NCI-H345 (cell line): Measurements from ENCODE around the gene SNRK.
"Not testable (repeated sequence)": the region's sequence is repeated elsewhere in the genome, so short reads cannot be mapped to it uniquely, and the experiment has no call there.

Experiments used
- DNase-seq: peaks from one replicate; lab custom pipeline; 2025; lab: John Stamatoyannopoulos, UW

SNRK gene

DNA sequence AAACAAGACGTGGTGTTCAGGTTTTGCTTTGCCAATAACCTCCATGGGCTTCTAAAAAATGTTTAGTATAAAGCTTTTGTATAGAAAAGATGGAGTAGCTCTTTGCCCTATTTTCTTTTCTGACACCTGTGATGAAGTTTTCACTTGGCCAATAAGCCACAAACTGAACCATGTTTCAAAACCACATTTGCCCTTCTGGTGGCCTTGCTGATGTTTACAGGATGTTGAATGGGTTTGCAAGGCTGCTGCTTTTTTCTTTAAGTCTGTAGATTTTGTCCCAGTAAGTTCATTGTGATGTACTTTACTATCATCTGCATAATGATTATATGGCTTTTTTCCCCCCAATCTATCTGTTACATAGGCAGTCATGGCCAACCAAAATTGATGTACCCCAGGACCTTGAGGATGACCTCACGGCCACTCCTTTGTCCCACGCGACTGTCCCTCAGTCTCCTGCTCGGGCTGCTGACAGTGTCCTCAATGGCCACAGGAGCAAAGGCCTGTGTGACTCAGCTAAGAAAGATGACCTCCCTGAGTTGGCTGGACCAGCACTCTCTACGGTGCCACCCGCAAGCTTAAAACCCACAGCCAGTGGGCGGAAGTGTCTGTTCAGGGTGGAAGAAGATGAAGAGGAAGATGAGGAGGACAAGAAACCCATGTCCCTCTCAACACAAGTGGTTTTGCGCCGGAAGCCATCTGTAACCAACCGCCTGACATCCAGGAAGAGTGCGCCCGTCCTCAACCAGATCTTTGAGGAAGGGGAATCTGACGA lies 60.8 kb downstream of the SNRK start:
- no peak for DNase-seq

DNA sequence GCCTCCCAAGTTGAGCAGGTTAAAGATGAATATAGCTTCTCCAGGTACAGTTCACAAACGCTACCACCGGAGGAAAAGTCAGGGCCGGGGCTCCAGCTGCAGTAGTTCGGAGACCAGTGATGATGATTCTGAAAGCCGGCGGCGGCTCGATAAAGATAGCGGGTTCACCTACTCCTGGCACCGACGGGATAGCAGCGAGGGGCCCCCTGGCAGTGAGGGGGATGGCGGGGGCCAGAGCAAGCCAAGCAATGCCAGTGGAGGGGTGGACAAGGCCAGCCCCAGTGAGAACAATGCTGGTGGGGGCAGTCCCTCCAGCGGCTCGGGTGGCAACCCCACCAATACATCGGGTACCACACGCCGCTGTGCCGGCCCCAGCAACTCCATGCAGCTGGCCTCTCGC lies 61.4 kb downstream of the SNRK start:
- no peak for DNase-seq

DNA sequence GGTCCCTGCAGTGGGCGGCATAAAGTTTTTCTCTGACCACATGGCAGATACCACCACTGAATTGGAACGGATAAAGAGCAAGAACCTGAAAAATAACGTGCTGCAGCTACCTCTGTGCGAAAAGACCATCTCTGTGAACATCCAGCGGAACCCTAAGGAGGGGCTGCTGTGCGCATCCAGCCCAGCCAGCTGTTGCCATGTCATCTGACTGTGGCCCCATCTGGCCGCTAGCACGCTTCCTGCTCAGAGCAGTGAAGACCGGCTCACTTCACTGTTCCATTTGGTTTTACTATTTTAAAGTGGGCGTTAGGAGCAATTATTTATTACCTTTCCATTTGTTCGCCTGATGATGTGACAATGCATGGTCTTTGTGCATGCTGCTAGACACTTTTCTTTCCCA lies 62.0 kb downstream of the SNRK start:
- no peak for DNase-seq

GRCh38 chr3:43348852-43349574 lies 62.7 kb downstream of the SNRK start:
- DNase-seq: no peak

DNA sequence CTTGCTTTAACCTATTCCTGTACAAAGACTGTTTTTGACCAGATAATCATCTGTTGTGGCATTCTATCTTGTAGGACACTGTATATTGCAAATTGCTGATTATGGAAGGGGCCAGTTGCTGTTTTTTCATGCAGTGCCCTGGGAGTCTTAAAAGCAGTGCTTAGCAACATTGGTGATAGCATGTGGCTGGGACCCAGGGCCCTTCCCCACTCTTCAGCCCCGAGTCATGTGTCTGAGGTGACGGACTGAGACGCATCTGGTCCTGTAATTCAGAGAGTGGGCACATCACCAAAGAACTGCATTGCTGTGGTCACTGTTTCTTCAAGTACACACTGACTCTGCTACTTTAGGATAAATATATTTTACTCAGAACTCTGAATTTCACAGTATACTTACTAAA lies 63.4 kb downstream of the SNRK start:
- no peak for DNase-seq

GRCh38 chr3:43353393-43353792 lies 67.1 kb downstream of the SNRK start:
- no peak for DNase-seq

DNA sequence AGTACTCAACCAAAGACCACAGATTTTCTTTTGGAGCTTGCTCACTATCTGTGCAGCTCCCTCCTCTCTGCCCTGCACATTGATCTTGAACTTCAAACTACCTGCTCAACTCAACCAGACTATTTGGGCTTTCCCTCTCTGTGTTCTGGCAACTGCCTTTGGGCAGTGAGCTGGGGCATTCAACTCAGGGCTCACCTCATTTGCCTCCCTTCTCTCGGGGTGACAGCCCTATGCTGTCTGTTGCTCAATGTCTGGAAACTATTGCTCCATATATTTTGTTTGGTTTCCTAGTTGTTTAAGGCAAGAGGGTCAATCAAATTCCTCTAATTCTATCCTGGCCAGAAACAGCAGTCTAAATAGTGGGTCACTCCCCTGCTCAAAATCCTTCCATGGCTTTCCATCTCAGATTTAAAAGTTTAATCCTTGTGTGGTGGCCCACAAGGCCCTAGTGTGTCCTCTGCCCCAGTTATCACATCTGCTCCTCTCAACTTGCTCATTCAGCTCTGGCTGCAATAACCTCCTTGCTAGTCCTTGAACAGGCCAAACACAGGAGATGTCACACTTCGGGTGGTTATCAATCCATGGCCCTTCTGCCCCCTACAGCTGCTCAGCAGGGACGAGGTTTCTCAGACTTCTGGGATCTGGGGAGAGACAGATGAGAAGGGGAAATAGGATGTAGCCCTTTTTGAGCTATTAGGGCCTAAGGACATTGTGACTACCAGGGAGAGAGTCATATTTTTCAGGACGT lies 67.8 kb downstream of the SNRK start:
- DNase-seq: no peak

- DNase-seq: not testable (repeated sequence)
Observed at GRCh38 chr3:43356033-43356432, 69.7 kb downstream of the SNRK start.

GRCh38 chr3:43361077-43361476 lies 74.7 kb downstream of the SNRK start:
- DNase-seq: no peak

DNA sequence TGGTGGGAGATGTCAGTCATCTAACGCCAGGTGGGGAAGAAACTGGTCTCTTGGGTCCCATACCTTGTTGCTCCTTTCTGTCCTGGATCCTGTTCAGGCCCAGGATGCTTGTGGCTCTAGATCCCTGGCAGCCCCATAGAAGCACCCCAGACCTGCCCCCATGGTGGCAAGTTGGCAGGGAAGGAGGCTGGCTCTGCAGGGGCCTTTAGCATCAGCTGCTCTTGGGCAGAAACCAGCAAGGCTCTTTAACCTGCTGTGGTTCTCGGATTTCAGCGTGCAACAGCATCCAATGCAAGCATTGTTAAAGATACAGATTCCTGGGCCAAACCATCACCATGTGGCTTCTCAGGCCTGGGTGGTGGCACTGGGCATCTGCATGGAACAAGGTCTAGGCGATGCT lies 75.8 kb downstream of the SNRK start:
- DNase-seq: no peak

GRCh38 chr3:43362961-43363360 lies 76.6 kb downstream of the SNRK start:
- no peak for DNase-seq

DNA sequence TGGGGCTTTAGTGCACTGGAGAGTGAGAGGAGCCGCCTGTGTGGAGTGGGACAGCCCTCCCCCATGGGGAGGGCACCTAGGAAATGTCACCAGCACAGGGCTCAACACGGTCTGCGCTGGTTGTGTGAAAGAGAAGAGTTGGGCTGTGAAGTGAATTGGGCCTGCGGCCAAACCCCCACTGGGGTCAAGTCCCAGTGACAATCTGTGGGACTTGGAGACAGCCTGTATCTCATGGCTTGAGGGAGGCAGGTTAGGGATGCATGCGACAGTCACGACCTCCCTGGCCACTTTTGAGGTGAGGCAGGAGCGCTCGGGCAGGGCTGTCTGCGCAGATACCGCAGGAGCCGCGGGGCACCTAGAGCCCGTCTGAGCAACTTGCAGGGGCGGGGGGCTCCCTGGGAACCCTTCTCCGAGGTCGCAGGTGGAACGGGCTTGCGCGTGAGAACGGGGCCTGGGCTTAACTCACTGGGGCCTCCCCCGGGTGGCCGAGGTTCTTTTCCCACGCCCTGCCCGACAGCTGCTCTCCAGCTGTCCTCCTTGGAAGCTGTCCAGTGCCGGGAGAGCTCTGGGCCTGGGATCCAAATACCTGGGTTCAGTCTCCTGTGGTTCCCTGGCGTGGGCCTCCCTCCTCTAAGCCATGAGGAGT lies 77.4 kb downstream of the SNRK start:
- DNase-seq: no peak

- DNase-seq: no peak
Observed at GRCh38 chr3:43364494-43364893, 78.2 kb downstream of the SNRK start.

- no peak for DNase-seq
Observed at GRCh38 chr3:43364926-43365325, 78.6 kb downstream of the SNRK start.

DNA sequence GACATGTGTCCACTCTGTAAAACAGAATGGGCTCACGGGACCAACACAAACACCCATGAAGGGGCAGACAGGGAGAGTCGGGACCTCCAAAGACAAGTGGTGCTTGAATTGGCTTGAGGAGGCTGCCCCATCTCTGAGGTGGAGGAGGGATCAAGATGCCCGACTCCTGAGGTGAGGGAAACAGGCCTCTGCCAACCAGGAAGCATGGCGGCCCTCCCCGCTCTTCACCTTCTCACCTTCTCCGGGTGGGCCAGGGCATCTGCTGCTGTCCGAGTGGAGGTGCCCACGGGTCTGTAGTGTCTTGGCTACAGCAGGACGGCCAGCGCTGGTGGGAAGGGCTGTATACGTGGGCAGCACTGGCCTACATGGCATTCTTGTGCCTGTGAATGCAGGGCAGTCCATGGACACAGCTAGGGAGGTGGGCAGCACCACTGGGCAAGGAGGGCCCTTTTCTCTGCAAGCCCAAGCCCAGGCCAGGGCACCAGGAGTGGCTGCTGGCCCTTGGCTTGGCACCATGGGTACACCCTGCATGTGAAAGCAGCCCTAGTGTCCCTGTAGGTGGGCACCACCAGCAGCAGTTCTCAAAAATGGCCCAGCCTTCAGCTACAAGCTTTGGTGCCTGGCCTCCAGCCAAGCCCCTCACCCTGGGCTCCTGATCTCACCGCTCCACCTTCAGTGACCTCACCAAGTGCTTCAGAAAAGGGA lies 79.4 kb downstream of the SNRK start:
- no peak for DNase-seq

- DNase-seq: no peak
Observed at GRCh38 chr3:43366481-43366880, 80.1 kb downstream of the SNRK start.

GRCh38 chr3:43366885-43367284 lies 80.5 kb downstream of the SNRK start:
- no peak for DNase-seq

DNA sequence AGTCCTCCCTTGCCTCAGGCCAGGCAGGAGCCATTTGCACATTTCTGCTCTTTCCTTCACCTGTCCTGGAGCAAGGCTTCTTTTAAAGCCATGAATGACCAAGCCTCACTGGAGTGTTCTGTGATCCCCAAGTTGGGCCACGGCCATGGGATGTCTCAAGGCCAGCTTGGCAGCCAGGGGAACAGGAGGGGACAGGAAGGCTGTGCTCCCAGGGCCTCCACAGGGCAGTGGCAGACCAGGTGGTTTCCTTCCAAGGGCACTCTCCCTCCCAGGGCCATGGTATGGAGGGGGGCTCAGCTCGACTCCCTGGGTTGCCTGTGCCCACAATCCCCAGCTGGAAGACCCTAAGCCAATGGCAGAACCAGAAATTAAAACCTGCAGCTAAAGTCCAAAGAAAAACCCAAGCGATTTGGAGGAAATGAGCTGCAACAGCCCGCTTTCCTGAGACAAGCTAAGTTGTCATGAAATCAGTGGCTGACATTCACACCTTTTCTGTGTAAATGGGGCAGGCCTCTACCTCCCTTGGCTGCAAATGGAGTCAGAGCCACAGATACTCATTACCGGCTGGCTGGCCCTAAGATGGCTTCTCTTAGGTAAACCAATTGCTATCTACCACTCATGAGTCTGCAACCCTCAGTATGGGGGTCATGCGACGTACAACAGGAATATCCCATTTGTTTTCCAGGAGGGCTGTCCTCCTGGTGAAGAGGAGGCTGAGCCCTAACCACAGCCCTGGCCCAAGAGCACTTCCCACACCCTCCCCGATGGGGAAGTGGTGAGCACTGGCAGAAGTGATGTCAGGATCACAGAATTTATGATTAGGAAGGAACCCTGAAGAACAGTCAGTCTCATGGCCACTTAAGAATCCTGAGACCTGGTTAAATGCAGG lies 83.3 kb downstream of the SNRK start:
- no peak for DNase-seq

- no peak for DNase-seq
Observed at GRCh38 chr3:43370293-43370980, 84.1 kb downstream of the SNRK start.

DNA sequence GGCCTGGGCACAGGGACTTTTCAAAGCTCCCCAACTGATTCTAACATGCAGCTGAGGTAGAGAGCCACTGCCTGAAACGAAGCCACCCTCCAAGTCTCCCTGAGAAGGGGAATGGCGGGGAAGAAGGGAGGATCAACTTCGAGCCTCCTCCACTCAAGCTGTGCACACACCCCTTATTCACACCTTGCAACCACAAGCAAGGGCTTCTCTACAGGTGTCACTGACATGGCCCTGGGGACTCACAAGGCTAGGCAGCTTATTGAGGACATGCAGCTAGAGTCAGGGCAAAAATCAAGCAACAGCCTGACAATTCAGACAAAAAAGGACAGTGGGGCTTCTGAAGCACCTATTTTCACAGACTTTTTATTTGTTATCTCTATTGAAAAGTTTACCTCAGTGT lies 85.2 kb downstream of the SNRK start:
- DNase-seq: no peak
